Measurements from ENCODE around the gene UNC45A. TPM values are rescaled to one million over a fixed set of nuclear protein-coding genes. Genes with fewer than 3 reads are reported as not detected.

UNC45A gene
- total and polyA plus RNA-seq, 10 donors: 32.2 to 59.5 (median 42.3) TPM

- peaks cover 0 to 100% (median 17%) of the 10 kb centered on the region in 6 donors for H3K36me3 ChIP-seq
- TF ChIP-seq POLR2AphosphoS5 (IDR thresholded peaks at IDR 0.05): no peak
- TF ChIP-seq POLR2A (IDR thresholded peaks at IDR 0.05): no peak
- TF ChIP-seq, protein P1, sequence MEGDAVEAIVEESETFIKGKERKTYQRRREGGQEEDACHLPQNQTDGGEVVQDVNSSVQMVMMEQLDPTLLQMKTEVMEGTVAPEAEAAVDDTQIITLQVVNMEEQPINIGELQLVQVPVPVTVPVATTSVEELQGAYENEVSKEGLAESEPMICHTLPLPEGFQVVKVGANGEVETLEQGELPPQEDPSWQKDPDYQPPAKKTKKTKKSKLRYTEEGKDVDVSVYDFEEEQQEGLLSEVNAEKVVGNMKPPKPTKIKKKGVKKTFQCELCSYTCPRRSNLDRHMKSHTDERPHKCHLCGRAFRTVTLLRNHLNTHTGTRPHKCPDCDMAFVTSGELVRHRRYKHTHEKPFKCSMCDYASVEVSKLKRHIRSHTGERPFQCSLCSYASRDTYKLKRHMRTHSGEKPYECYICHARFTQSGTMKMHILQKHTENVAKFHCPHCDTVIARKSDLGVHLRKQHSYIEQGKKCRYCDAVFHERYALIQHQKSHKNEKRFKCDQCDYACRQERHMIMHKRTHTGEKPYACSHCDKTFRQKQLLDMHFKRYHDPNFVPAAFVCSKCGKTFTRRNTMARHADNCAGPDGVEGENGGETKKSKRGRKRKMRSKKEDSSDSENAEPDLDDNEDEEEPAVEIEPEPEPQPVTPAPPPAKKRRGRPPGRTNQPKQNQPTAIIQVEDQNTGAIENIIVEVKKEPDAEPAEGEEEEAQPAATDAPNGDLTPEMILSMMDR (IDR thresholded peaks at IDR 0.05 in 8 of 11, conservative IDR thresholded peaks at IDR 0.05 in 3 of 11): no peak
- no peaks in the 10 kb centered on the region for H3K9me3 ChIP-seq
- H3K27me3 ChIP-seq (replicated peaks in 1 of 7): no peaks in the 10 kb centered on the region
- H3K27ac ChIP-seq: no peak overlapping the region
- intact Hi-C loops (cut with DNase I; ENCODE audit: low total_unique reads): loop anchor here (10.0 kb wide), 1 partner anchor 298 kb away; no protein-coding TSS in a partner anchor
- no peak for DNase-seq
- H3K4me3 ChIP-seq: no peak overlapping the region
- WGBS, 5 donors: 84 to 97% (median 96%) methylated on average over 5 of the region's 5 CpGs
- H3K4me1 ChIP-seq: no peaks in the 10 kb centered on the region
These were observed 32.1 kb downstream of the UNC45A start for GRCh38 chr15:90967206-90967605.

GRCh38 chr15:90968434-90968833 is 33.3 kb downstream of the UNC45A start:
- no peak for DNase-seq
- no peaks in the 10 kb centered on the region for H3K4me1 ChIP-seq
- peaks cover 0 to 100% (median 13%) of the 10 kb centered on the region in 6 donors for H3K36me3 ChIP-seq
- H3K4me3 ChIP-seq: no peak overlapping the region
- H3K9me3 ChIP-seq: no peaks in the 10 kb centered on the region
- intact Hi-C loops (cut with DNase I; ENCODE audit: low total_unique reads): loop anchor here (10.0 kb wide), 1 partner anchor 296 kb away; no protein-coding TSS in a partner anchor
- TF ChIP-seq POLR2AphosphoS5 (IDR thresholded peaks at IDR 0.05) (no peak), POLR2A (IDR thresholded peaks at IDR 0.05) (no peak)
- TF ChIP-seq, protein P1 (IDR thresholded peaks at IDR 0.05 in 8 of 11, conservative IDR thresholded peaks at IDR 0.05 in 3 of 11): no peak
- H3K27me3 ChIP-seq (replicated peaks in 1 of 7): no peaks in the 10 kb centered on the region
- WGBS, 5 donors: 89 to 100% (median 93%) methylated on average over 1 of the region's 1 CpG
- H3K27ac ChIP-seq: no peak overlapping the region

GRCh38 chr15:90970274-90970673 is 35.2 kb downstream of the UNC45A start:
- no peaks in the 10 kb centered on the region for H3K4me1 ChIP-seq
- H3K36me3 ChIP-seq: peaks cover 0 to 100% (median 16%) of the 10 kb centered on the region in 6 donors
- TF ChIP-seq POLR2AphosphoS5 (IDR thresholded peaks at IDR 0.05): no peak
- no peak for TF ChIP-seq POLR2A (IDR thresholded peaks at IDR 0.05)
- TF ChIP-seq, protein P1 (IDR thresholded peaks at IDR 0.05 in 8 of 11, conservative IDR thresholded peaks at IDR 0.05 in 3 of 11): no peak
- no peak for DNase-seq
- H3K27ac ChIP-seq: no peak overlapping the region
- 88 to 94% (median 93%) methylated on average over 7 of the region's 7 CpGs for WGBS, 5 donors
- no peak overlapping the region for H3K4me3 ChIP-seq
- no peaks in the 10 kb centered on the region for H3K9me3 ChIP-seq
- H3K27me3 ChIP-seq (replicated peaks in 1 of 7): no peaks in the 10 kb centered on the region
- intact Hi-C loops (cut with DNase I; ENCODE audit: low total_unique reads): no loop called here

GRCh38 chr15:90972133-90972532 is 37.0 kb downstream of the UNC45A start:
- H3K27me3 ChIP-seq (replicated peaks in 1 of 7): no peaks in the 10 kb centered on the region
- no peaks in the 10 kb centered on the region for H3K9me3 ChIP-seq
- intact Hi-C loops (cut with DNase I; ENCODE audit: low total_unique reads): no loop called here
- DNase-seq: no peak
- H3K27ac ChIP-seq: no peak overlapping the region
- 87 to 98% (median 94%) methylated on average over 5 of the region's 5 CpGs for WGBS, 5 donors
- H3K36me3 ChIP-seq: peaks cover 0 to 100% (median 11%) of the 10 kb centered on the region in 6 donors
- TF ChIP-seq POLR2A (IDR thresholded peaks at IDR 0.05): no peak
- TF ChIP-seq, protein P1 (IDR thresholded peaks at IDR 0.05 in 8 of 11, conservative IDR thresholded peaks at IDR 0.05 in 3 of 11): no peak
- TF ChIP-seq POLR2AphosphoS5 (IDR thresholded peaks at IDR 0.05): no peak
- no peaks in the 10 kb centered on the region for H3K4me1 ChIP-seq
- H3K4me3 ChIP-seq: no peak overlapping the region
